BLaER1 (cell line): ENCODE measurements around the gene SNTA1.
"Not testable (repeated sequence)": the region's sequence is repeated elsewhere in the genome, so short reads cannot be mapped to it uniquely, and the experiment has no call there.

ENCODE experiments used
- H3K27ac ChIP-seq: shearing (Covaris generic); formaldehyde crosslinking; 2 replicates; pipeline ENCODE4 v1.8.1; 2022
- H3K27me3 ChIP-seq: shearing (Covaris generic); formaldehyde crosslinking; 2 replicates; pipeline ENCODE4 v1.8.1; 2022
- H3K36me3 ChIP-seq: shearing (Covaris generic); formaldehyde crosslinking; 2 replicates; pipeline ENCODE4 v1.8.1; 2022
- H3K4me1 ChIP-seq: shearing (Covaris generic); formaldehyde crosslinking; 2 replicates; pipeline ENCODE4 v1.8.1; 2022
- H3K4me2 ChIP-seq: shearing (Covaris generic); formaldehyde crosslinking; 2 replicates; pipeline ENCODE4 v1.8.1; 2022
- H3K4me3 ChIP-seq: shearing (Covaris generic); formaldehyde crosslinking; 2 replicates; pipeline ENCODE4 v1.8.1; 2022
- H3K9ac ChIP-seq: shearing (Covaris generic); formaldehyde crosslinking; 2 replicates; pipeline ENCODE4 v1.8.1; 2022
- H3K9me3 ChIP-seq: shearing (Covaris generic); formaldehyde crosslinking; 2 replicates; pipeline ENCODE4 v1.8.1; 2022
- H4K20me1 ChIP-seq: shearing (Covaris generic); formaldehyde crosslinking; 2 replicates; pipeline ENCODE4 v1.8.1; 2022
- Cebpa-rat ChIP-seq: shearing (Covaris generic); IDR thresholded peaks from 2 replicates; pipeline ENCODE4 v1.8.1; 2022

Gene SNTA1

DNA sequence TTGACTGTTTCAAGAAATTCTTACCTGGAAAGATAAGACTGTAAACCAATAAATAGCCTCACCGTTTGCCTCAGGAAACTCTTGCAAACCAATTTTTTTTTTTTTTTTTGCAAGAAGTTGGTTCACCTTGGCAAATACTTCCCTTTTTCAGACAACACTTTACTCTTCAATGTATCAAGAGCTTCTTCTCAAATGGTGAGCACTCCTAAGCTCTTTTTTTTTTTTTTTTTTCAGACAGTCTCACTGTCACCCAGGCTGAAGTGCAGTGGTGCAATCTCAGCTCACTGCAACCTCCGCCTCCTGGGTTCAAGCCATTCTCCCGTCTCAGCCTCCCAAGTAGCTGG is 22.7 kb upstream of the SNTA1 start:
- H4K20me1 ChIP-seq, result no peaks in the 10 kb centered on the region
- H3K27ac ChIP-seq, result no peak overlapping the region
- no peak overlapping the region for H3K9ac ChIP-seq
- no peak for TF ChIP-seq Cebpa-rat
- peak overlapping the region; percentile 78 for H3K4me2 ChIP-seq
- no peaks in the 10 kb centered on the region for H3K9me3 ChIP-seq
- no peaks in the 10 kb centered on the region for H3K36me3 ChIP-seq
- peaks cover 24% of the 10 kb centered on the region for H3K4me1 ChIP-seq
- H3K4me3 ChIP-seq, result no peak overlapping the region
- H3K27me3 ChIP-seq, result no peaks in the 10 kb centered on the region

DNA sequence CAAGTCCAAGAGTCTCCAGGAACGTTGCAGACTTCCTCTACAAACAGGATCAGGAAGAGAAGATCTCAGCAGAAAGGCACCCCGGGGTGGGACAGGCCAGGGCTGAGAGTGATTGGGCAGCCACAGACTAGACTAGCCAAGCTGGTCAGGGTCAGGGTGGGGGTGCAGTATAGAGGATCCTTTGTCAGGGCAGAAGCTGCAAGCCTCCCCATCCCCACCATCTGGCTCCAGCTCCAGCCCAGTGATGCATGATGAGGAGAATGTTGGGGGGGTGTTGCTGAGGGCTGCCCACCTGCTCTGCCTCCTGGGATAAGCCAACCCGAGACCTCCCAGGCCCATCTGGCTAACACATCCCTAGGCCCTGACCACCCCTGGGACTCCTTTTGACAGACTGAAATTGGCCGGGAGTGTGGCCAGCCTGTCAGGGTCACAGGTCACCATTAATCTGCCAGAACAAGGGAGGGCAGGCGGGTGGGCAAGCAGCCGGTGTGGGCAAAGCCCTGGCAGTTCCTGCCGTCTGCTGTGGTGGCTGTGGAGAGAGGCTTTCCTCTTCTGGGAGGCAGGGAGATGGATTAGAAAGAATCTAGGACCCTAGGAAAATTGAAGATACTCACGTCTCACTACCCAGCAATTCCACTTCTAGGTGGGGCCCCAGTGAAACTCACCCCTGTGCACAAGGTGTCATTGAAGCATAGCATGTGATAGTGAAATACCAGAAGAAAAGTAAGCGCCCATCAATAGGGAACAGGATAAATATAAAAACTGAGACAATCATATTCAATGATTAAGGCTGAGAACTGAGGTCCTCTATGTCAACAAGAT is 22.1 kb upstream of the SNTA1 start:
- H3K27ac ChIP-seq, result peak overlapping the region; percentile 59
- H3K4me3 ChIP-seq, result no peak overlapping the region
- no peaks in the 10 kb centered on the region for H4K20me1 ChIP-seq
- H3K27me3 ChIP-seq, result no peaks in the 10 kb centered on the region
- no peaks in the 10 kb centered on the region for H3K9me3 ChIP-seq
- peak overlapping the region; percentile 78 for H3K4me2 ChIP-seq
- TF ChIP-seq Cebpa-rat, result no peak
- 0 out of 2 replicates have a peak overlapping the region, but pooled peaks have one; percentile 24 for H3K9ac ChIP-seq
- H3K4me1 ChIP-seq, result peaks cover 24% of the 10 kb centered on the region
- no peaks in the 10 kb centered on the region for H3K36me3 ChIP-seq

- not testable (repeated sequence) for H3K9me3 ChIP-seq, H3K4me3 ChIP-seq, H3K36me3 ChIP-seq, H4K20me1 ChIP-seq, H3K27me3 ChIP-seq
- peaks cover 24% of the 10 kb centered on the region for H3K4me1 ChIP-seq
- H3K27ac ChIP-seq, result peak overlapping the region; percentile 59
- 0 out of 2 replicates have a peak overlapping the region, but pooled peaks have one; percentile 24 for H3K9ac ChIP-seq
- peak overlapping the region; percentile 78 for H3K4me2 ChIP-seq
Measured at GRCh38 chr20:33464759-33465158, 21.2 kb upstream of the SNTA1 start.

DNA sequence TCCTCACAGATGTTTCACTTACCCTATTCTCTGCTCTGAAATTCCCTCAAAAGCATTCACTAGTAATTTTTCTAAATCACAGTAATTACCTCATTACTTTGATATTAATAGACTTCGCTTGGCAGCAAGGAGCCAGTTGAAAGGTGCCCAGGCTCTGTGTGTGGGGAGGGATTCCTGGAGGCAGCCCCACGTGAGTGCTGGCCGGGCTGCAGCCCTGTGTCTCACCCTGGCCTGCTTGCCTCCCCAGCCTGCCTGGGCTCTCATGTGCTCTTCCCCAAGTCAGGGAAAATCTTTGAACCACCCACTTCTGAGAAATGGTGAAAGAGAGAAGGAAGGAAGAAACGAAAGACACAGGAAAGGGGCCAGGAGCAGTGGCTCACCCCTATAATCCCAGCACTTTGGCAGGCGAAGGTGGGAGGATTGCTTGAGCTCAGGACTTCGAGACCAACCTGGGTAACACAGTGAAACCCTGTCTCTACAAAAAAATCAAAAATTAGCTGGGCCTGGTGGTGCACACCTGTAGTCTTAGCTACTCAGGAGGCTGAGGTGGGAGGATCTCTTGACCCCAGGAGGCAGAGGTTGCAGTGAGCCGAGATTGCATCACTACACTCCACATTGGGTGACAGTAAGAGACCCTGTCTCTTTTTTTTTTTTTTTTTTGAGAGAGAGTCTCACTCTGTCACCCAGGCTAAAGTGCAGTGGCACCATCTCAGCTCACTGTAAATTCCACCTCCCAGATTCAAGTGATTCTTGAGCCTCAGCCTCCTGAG is 20.0 kb upstream of the SNTA1 start:
- H3K4me1 ChIP-seq, result peaks cover 24% of the 10 kb centered on the region
- H3K4me2 ChIP-seq, result no peak overlapping the region
- no peak overlapping the region for H3K9ac ChIP-seq
- no peaks in the 10 kb centered on the region for H3K9me3 ChIP-seq
- H3K4me3 ChIP-seq, result no peak overlapping the region
- 0 out of 2 replicates have a peak overlapping the region, but pooled peaks have one; percentile 49 for H3K27ac ChIP-seq
- H4K20me1 ChIP-seq, result no peaks in the 10 kb centered on the region
- no peaks in the 10 kb centered on the region for H3K27me3 ChIP-seq
- H3K36me3 ChIP-seq, result no peaks in the 10 kb centered on the region
- no peak for TF ChIP-seq Cebpa-rat

GRCh38 chr20:33460711-33461110 is 17.1 kb upstream of the SNTA1 start:
- H3K4me2 ChIP-seq, result no peak overlapping the region
- H3K27me3 ChIP-seq, result no peaks in the 10 kb centered on the region
- no peaks in the 10 kb centered on the region for H4K20me1 ChIP-seq
- no peak overlapping the region for H3K4me3 ChIP-seq
- H3K36me3 ChIP-seq, result no peaks in the 10 kb centered on the region
- no peak for TF ChIP-seq Cebpa-rat
- no peak overlapping the region for H3K27ac ChIP-seq
- H3K9me3 ChIP-seq, result no peaks in the 10 kb centered on the region
- peaks cover 13% of the 10 kb centered on the region for H3K4me1 ChIP-seq
- H3K9ac ChIP-seq, result no peak overlapping the region

GRCh38 chr20:33459599-33459998 is 16.0 kb upstream of the SNTA1 start:
- TF ChIP-seq Cebpa-rat, result no peak
- Histone ChIP-seq H4K20me1 (no peaks in the 10 kb centered on the region), H3K27me3 (no peaks in the 10 kb centered on the region), H3K4me3 (no peak overlapping the region), H3K9me3 (no peaks in the 10 kb centered on the region), H3K4me1 (peaks cover 2% of the 10 kb centered on the region), H3K36me3 (no peaks in the 10 kb centered on the region), H3K27ac (no peak overlapping the region), H3K9ac (no peak overlapping the region), H3K4me2 (no peak overlapping the region)

- H3K27me3 ChIP-seq, H3K36me3 ChIP-seq, H3K27ac ChIP-seq, H3K9ac ChIP-seq, H3K9me3 ChIP-seq, H3K4me3 ChIP-seq, H3K4me2 ChIP-seq, H3K4me1 ChIP-seq, H4K20me1 ChIP-seq: not testable (repeated sequence)
Measured at GRCh38 chr20:33456916-33457642, 13.5 kb upstream of the SNTA1 start.

GRCh38 chr20:33450867-33451266 is 7.3 kb upstream of the SNTA1 start:
- Histone ChIP-seq H3K36me3 (no peaks in the 10 kb centered on the region), H3K4me3 (no peak overlapping the region), H4K20me1 (no peaks in the 10 kb centered on the region), H3K4me1 (peaks cover 19% of the 10 kb centered on the region), H3K9me3 (peaks cover 13% of the 10 kb centered on the region), H3K27ac (no peak overlapping the region), H3K27me3 (no peaks in the 10 kb centered on the region), H3K4me2 (no peak overlapping the region), H3K9ac (no peak overlapping the region)
- TF ChIP-seq Cebpa-rat, result no peak

- no peak for TF ChIP-seq Cebpa-rat
- Histone ChIP-seq H3K27me3 (no peaks in the 10 kb centered on the region), H3K4me1 (peaks cover 56% of the 10 kb centered on the region), H3K36me3 (no peaks in the 10 kb centered on the region), H3K27ac (peak overlapping the region; percentile 71), H3K9ac (peak overlapping the region; percentile 62), H4K20me1 (no peaks in the 10 kb centered on the region), H3K4me2 (peak overlapping the region; percentile 92), H3K9me3 (peaks cover 13% of the 10 kb centered on the region), H3K4me3 (peak overlapping the region; percentile 34; the same call in 1 of the 2 replicates)
Measured at GRCh38 chr20:33445881-33446625, 2.5 kb upstream of the SNTA1 start.
